Fibroblast of the aortic adventitia (primary cell): ENCODE results near the gene BCAS1. TPM values are rescaled to one million over a fixed set of nuclear protein-coding genes. Genes with fewer than 3 reads are reported as not detected.

Source experiments
- DNase-seq: peaks from one replicate; pipeline ENCODE4 v3.0.0-alpha.2; 2010; ENCODE audit warnings: low read depth
- H3K4me3 ChIP-seq: 2 replicates; pipeline ENCODE4 v1.5.1; 2011; ENCODE audit warnings: low read depth, mild to moderate bottlenecking, control low read depth, low read length, moderate library complexity
- total RNA-seq: library from RNA; depleted of rRNA; stranded (reverse); fragments of >200 nt; gene quantifications from 2 replicates; pipeline ENCODE4 v1.2.3, GENCODE V29; 2012; ENCODE audit warnings: low replicate concordance
- TF ChIP-seq, protein P1 (sequence below): IDR thresholded peaks from 2 replicates; pipeline ENCODE4 v1.5.1; 2011; ENCODE audit warnings: mild to moderate bottlenecking, low read length, control low read depth, inconsistent platforms; ENCODE audit not compliant: insufficient read depth

Gene BCAS1
- total RNA-seq, 1 donor, result 0.09 TPM

DNA sequence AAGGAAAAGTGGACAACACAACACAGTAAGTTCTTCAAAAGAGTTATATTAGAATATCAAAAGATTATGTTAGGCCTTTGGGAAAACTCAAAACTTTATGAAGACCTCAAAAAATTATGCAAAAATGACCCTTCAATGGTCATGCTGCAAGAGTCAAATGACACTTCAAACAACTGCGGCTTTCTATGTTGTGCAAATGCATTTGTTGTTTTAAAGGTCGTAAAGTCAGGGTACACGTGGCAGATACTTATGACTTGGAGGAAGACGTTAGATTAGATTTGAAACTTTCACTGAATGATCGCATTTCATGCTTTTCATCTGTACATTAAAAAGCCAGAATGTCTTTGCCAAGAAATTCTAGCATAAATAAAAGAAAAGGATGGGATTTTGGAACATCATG lies 31.4 kb downstream of the BCAS1 start:
- TF ChIP-seq, protein P1, sequence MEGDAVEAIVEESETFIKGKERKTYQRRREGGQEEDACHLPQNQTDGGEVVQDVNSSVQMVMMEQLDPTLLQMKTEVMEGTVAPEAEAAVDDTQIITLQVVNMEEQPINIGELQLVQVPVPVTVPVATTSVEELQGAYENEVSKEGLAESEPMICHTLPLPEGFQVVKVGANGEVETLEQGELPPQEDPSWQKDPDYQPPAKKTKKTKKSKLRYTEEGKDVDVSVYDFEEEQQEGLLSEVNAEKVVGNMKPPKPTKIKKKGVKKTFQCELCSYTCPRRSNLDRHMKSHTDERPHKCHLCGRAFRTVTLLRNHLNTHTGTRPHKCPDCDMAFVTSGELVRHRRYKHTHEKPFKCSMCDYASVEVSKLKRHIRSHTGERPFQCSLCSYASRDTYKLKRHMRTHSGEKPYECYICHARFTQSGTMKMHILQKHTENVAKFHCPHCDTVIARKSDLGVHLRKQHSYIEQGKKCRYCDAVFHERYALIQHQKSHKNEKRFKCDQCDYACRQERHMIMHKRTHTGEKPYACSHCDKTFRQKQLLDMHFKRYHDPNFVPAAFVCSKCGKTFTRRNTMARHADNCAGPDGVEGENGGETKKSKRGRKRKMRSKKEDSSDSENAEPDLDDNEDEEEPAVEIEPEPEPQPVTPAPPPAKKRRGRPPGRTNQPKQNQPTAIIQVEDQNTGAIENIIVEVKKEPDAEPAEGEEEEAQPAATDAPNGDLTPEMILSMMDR, result no peak

DNA sequence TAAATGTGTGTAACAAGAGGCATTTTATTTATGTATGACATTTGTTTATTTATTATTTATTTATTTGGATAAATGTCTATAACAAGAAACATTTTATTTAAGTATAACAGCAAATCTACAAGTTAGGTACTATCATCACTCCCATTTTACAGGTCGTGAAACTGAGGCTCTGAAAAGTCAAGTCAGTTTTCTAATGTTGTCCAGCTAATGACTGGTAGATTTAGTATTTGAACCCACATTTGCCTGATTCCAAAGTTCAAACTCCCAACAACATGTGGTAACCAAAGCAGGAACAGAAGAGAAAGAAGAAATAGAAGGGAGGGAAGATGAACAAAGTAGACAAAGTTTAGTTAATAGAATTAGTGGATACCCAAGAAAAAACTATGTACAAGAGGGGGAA lies 32.9 kb downstream of the BCAS1 start:
- H3K4me3 ChIP-seq, result no peak overlapping the region
- no peak for DNase-seq
- TF ChIP-seq, protein P1, result no peak

More for the DNA sequence above, 31.4 kb downstream of the BCAS1 start:
- no peak overlapping the region for H3K4me3 ChIP-seq
- DNase-seq, result no peak

DNA sequence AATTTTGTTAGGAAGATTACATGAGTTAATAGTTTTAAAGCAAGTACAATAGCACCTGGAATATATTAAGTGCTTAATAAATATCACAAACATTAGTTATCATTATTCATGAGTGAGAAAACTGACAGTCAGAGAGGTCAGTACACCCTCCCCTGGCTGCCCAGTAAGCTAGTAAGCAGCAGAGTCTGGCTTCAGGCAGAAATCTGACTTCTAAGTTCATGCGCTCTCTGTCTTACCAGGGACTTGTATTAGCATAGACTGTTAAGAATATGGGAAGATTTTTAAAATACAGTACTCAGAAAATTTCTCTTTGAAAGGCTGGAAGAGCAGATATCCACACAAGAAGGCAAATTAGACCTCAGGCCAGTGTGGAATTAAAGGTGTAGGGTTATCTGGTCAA lies 40.8 kb downstream of the BCAS1 start:
- TF ChIP-seq, protein P1, result no peak
- H3K4me3 ChIP-seq, result no peak overlapping the region
- DNase-seq, result no peak

DNA sequence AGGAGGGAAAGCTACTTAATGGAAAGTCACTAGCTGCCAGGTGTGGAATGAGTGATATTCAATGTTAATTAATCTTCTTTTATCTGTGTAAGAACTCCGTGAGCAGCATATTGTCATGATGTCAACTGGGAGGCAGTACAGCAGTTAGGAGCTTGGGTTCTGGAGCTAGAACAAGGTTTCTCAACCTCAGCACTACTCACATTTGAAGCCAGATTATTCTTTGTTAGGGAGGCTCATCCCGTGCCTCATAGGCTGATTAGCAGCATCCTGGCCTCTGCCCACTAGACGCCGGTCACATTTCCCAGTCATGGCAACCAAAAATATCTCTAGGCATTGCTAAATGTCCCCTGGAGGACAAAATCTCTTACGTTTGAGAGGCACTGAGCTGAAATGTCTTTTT lies 41.2 kb downstream of the BCAS1 start:
- peak; percentile 3 for DNase-seq
- H3K4me3 ChIP-seq, result no peak overlapping the region
- TF ChIP-seq, protein P1, result no peak

DNA sequence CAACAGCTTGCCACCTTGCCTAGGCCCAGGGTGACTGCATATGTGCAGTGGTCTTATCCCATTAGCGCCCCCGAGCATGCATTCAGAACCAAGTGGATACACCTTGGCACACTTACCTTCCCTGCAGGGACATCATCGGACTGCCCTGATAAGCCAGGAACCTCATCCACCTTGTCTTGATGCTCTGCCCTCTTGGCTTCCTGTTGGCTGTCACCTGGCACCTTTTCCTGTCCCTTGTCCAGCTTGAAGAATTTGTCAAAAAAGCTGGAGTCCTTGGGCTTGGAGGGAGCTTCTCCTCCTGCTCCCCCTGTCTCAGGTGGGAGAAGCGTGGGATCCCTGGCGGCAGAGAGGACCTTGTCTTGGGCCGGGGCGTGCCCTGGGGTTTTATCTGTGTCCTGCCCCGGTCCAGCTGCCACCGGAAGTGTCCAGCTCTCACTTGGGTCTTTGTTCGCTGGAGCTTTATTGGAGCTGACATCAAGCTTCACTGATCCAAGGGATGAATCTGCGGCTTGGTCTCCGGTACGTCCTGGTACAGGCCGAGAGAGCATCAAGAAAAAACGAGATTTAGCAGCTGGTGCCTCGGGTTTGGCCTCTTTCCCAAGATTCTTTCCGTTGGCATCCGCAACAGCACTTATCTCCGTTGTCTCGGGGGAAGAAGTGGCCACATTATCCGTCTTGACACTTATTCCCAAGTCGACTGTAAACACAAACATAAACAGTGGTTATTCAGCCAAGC lies 42.0 kb downstream of the BCAS1 start:
- TF ChIP-seq, protein P1, result no peak
- DNase-seq, result no peak
- H3K4me3 ChIP-seq, result no peak overlapping the region

DNA sequence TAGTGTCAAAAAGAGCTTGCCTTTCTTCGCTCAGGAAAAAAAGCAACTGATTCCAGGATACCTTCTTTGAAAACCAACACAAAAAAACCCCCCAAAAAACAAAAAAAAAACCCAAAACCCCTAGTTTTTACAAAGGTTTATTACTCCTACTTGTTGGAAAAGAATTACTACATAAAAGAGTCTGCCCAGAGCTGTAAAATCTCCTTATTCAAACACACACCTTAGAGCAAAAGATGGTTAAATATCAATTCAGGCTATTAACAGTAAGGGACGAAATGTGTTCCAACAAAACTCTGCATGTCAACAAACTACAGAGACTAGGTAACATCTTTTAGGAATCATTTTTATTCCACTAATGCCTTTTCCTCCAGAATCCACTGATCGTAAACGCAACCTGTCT lies 42.7 kb downstream of the BCAS1 start:
- TF ChIP-seq, protein P1, result no peak
- H3K4me3 ChIP-seq, result no peak overlapping the region
- no peak for DNase-seq
